IMR-90 (cell line): ENCODE measurements around the gene DAZL. TPM values are rescaled to one million over a fixed set of nuclear protein-coding genes. Genes with fewer than 3 reads are reported as not detected.

Source experiments
- ATAC-seq: fragments of 200-7000 bp; cut with Tn5 transposase; 2 replicates; pipeline ENCODE4 v1.9.1; 2020; ENCODE audit warnings: low read depth, mild to moderate bottlenecking, moderate library complexity
- BruUV-seq: library from RNA; stranded (reverse); fragments of 400-500 nt; replicated peaks from 2 replicates; lab custom pipeline; 2021; lab: Mats Ljungman, UMichigan
- CTCF ChIA-PET: fragments of 300-600 bp; formaldehyde crosslinking; extraction: SDS; loops from one replicate; lab custom pipeline; 2021; ENCODE audit warnings: antibody characterized with exemption; lab: Yijun Ruan, JAX
- POLR2A ChIA-PET: fragments of 300-600 bp; sonication (Branson Sonifier 250); formaldehyde crosslinking; loops from one replicate; lab custom pipeline; 2022; ENCODE audit warnings: antibody characterized with exemption; ENCODE audit not compliant: unreplicated experiment; lab: Charles Lee
- DNase-seq: peaks from one replicate; pipeline ENCODE4 v3.0.0; 2013
- H2AFZ ChIP-seq: replicated peaks from 2 replicates; pipeline ENCODE3; 2013; ENCODE audit warnings: low read length, mild to moderate bottlenecking; ENCODE audit not compliant: poor library complexity
- H2AK5ac ChIP-seq: 2 replicates; pipeline ENCODE4 v1.6.1; 2013; ENCODE audit warnings: low read depth, low read length, inconsistent platforms
- H2AK9ac ChIP-seq: replicated peaks from 2 replicates; pipeline ENCODE3; 2013; ENCODE audit warnings: mild to moderate bottlenecking, low read depth, low read length, moderate library complexity; ENCODE audit not compliant: poor library complexity
- H2BK120ac ChIP-seq: 2 replicates; pipeline ENCODE4 v1.6.1; 2013; ENCODE audit warnings: low read depth, low read length, inconsistent platforms
- H2BK15ac ChIP-seq: 3 replicates; pipeline ENCODE4 v1.6.1; 2013; ENCODE audit warnings: low read depth, low read length, inconsistent platforms
- H2BK20ac ChIP-seq: 2 replicates; pipeline ENCODE4 v1.6.1; 2013; ENCODE audit warnings: low read depth, mild to moderate bottlenecking, inconsistent platforms, low read length, moderate library complexity
- H2BK5ac ChIP-seq: 2 replicates; pipeline ENCODE4 v1.6.1; 2013; ENCODE audit warnings: mild to moderate bottlenecking, low read depth, low read length, inconsistent platforms; ENCODE audit not compliant: poor library complexity, severe bottlenecking
- H3K14ac ChIP-seq: replicated peaks from 2 replicates; pipeline ENCODE4 v1.6.1; 2013; ENCODE audit warnings: low read depth, low read length, inconsistent platforms
- H3K18ac ChIP-seq: 2 replicates; pipeline ENCODE4 v1.6.1; 2013; ENCODE audit warnings: low read depth, low read length, control low read depth
- H3K23ac ChIP-seq: 2 replicates; pipeline ENCODE4 v1.6.1; 2013; ENCODE audit warnings: low read depth, low read length, inconsistent platforms
- H3K27ac ChIP-seq: 2 replicates; pipeline ENCODE4 v1.5.1; 2013; ENCODE audit warnings: mild to moderate bottlenecking, control low read depth, low read length; ENCODE audit not compliant: insufficient read depth
- H3K27me3 ChIP-seq: 2 replicates; pipeline ENCODE4 v1.6.1; 2013; ENCODE audit warnings: low read length; ENCODE audit not compliant: control insufficient read depth, insufficient read depth
- H3K36me3 ChIP-seq: 2 replicates; pipeline ENCODE4 v1.6.1; 2013; ENCODE audit warnings: low read length, mixed read lengths; ENCODE audit not compliant: control insufficient read depth, insufficient read depth
- H3K4ac ChIP-seq: 2 replicates; pipeline ENCODE4 v1.6.1; 2013; ENCODE audit warnings: low read depth, low read length, inconsistent platforms
- H3K4me1 ChIP-seq: 2 replicates; pipeline ENCODE4 v1.6.1; 2013; ENCODE audit warnings: low read length, mixed read lengths; ENCODE audit not compliant: control insufficient read depth, insufficient read depth
- H3K4me2 ChIP-seq: 2 replicates; pipeline ENCODE4 v1.6.1; 2013; ENCODE audit warnings: low read depth, mild to moderate bottlenecking, control low read depth, low read length, moderate library complexity
- H3K4me3 ChIP-seq: 2 replicates; pipeline ENCODE4 v1.5.1; 2013; ENCODE audit warnings: low read depth, mild to moderate bottlenecking, control low read depth, low read length, moderate library complexity; ENCODE audit not compliant: insufficient read depth
- H3K56ac ChIP-seq: 2 replicates; pipeline ENCODE4 v1.6.1; 2013; ENCODE audit warnings: low read length, inconsistent platforms; ENCODE audit not compliant: insufficient read depth; ENCODE audit errors: extremely low read depth
- H3K79me1 ChIP-seq, 2 experiments: 2 replicates each; pipeline ENCODE4 v1.6.1; 2013; ENCODE audit warnings: low read length in 2 of 2, inconsistent platforms in 1 of 2, low read depth in 1 of 2
- H3K9ac ChIP-seq: 2 replicates; pipeline ENCODE4 v1.6.1; 2013; ENCODE audit warnings: low read depth, low read length, control low read depth
- H3K9me1 ChIP-seq: 2 replicates; pipeline ENCODE4 v1.6.1; 2013; ENCODE audit warnings: low read length, inconsistent platforms; ENCODE audit not compliant: insufficient read depth
- H3K9me3 ChIP-seq: 2 replicates; pipeline ENCODE4 v1.6.1; 2013; ENCODE audit warnings: low read length; ENCODE audit not compliant: control insufficient read depth, insufficient read depth
- H4K20me1 ChIP-seq: 2 replicates; pipeline ENCODE4 v1.6.1; 2013; ENCODE audit warnings: low read length, inconsistent platforms; ENCODE audit not compliant: insufficient read depth
- H4K5ac ChIP-seq: 2 replicates; pipeline ENCODE4 v1.6.1; 2013; ENCODE audit warnings: mild to moderate bottlenecking, low read depth, low read length, control low read depth
- H4K8ac ChIP-seq, 2 experiments: 2 replicates each; pipeline ENCODE4 v1.6.1; 2013; ENCODE audit warnings: low read depth in 2 of 2, low read length in 2 of 2, control low read depth in 1 of 2, inconsistent platforms in 1 of 2
- H4K91ac ChIP-seq: 2 replicates; pipeline ENCODE4 v1.6.1; 2013; ENCODE audit warnings: low read depth, low read length, inconsistent platforms; ENCODE audit not compliant: insufficient read depth
- CEBPB ChIP-seq: IDR thresholded peaks from 2 replicates; pipeline ENCODE4 v1.6.1; 2012; ENCODE audit warnings: low read depth, low read length, improper control_type of control experiment
- RAD21 ChIP-seq: IDR thresholded peaks from 2 replicates; pipeline ENCODE4 v1.6.1; 2012; ENCODE audit warnings: low read length, improper control_type of control experiment
- WGBS, 2 experiments: methylation state at CpG; one replicate each; pipeline versions ENCODE4 v1.1.5 to v1.1.7; 2013; ENCODE audit warnings: missing lambda C conversion rate in 2 of 2; ENCODE audit not compliant: insufficient read length in 1 of 2; ENCODE audit errors: extremely low coverage in 2 of 2; 5-methylcytosine and 5-hydroxymethylcytosine counted together
- dilution Hi-C: fragments of 300-500 bp; cut with HindIII; formaldehyde crosslinking; loops from one replicate; pipeline ENCODE4 v1.14.3; 2018; ENCODE audit warnings: low sequenced_read_pairs; ENCODE audit not compliant: unreplicated experiment
- in situ Hi-C: fragments of 300-500 bp; cut with MboI; formaldehyde crosslinking; loops from 3 replicates; pipeline ENCODE4 v1.14.3; 2019; ENCODE audit warnings: low sequenced_read_pairs, inconsistent platforms, mixed read lengths
- intact Hi-C: fragments of 100-400 bp; cut with micrococcal nuclease; formaldehyde crosslinking; loops from 2 replicates; pipeline ENCODE4 v1.10.0; 2022
- polyA plus RNA-seq, 3 experiments: library from polyadenylated mRNA; depleted of rRNA; stranded (reverse); fragments of >200 nt; gene quantifications; 2 replicates each; pipeline ENCODE4 v1.2.3, GENCODE V29; 2012; ENCODE audit warnings: low replicate concordance in 1 of 3
- total RNA-seq: library from RNA; depleted of rRNA; stranded (reverse); fragments of >200 nt; gene quantifications from 2 replicates; pipeline ENCODE4 v1.2.3, GENCODE V29; 2012

The DAZL gene
- total and polyA plus RNA-seq, 2 of the 4 experiments (the other 2 are of a cell fraction): not detected

- intact Hi-C loops: no loop called here
- ATAC-seq (no peak), DNase-seq (no peak)
- no peak overlapping the region for H2AK9ac ChIP-seq
- no peak overlapping the region for H3K18ac ChIP-seq
- H2BK5ac ChIP-seq: no peak overlapping the region
- ChIA-PET POLR2A (no interaction called here), CTCF (no interaction called here)
- no peak overlapping the region for H2AFZ ChIP-seq
- H4K20me1 ChIP-seq: no peaks in the 10 kb centered on the region
- in situ Hi-C loops: no loop called here
- H2BK15ac ChIP-seq: no peak overlapping the region
- no TSS peak for BruUV-seq
- no peaks in the 10 kb centered on the region for H3K4me1 ChIP-seq
- H2BK20ac ChIP-seq: no peak overlapping the region
- no peak overlapping the region for H3K9ac ChIP-seq
- H3K79me1 ChIP-seq: no peaks in the 10 kb centered on the region
- no peak overlapping the region for H3K27ac ChIP-seq
- no CpG with 5 or more reads among the region's 6 CpGs for WGBS, 2 experiments
- no peaks in the 10 kb centered on the region for H3K9me1 ChIP-seq
- H3K27me3 ChIP-seq: no peaks in the 10 kb centered on the region; the same call in 1 of the 2 replicates
- H4K91ac ChIP-seq: no peak overlapping the region
- no peak overlapping the region for H4K5ac ChIP-seq
- no peak overlapping the region for H3K4ac ChIP-seq
- H3K23ac ChIP-seq: no peak overlapping the region
- no peak overlapping the region for H3K4me2 ChIP-seq
- H4K8ac ChIP-seq: no peak overlapping the region
- no peak overlapping the region for H3K14ac ChIP-seq
- no peak for TF ChIP-seq CEBPB
- no peak for TF ChIP-seq RAD21
- H2AK5ac ChIP-seq: no peak overlapping the region
- no peak overlapping the region for H3K4me3 ChIP-seq
- no peaks in the 10 kb centered on the region for H3K36me3 ChIP-seq
- dilution Hi-C loops: no loop called here
- no peak overlapping the region for H3K56ac ChIP-seq
- H3K9me3 ChIP-seq: no peaks in the 10 kb centered on the region
- no peak overlapping the region for H2BK120ac ChIP-seq
Observed at GRCh38 chr3:16589867-16590624, 15.2 kb downstream of the DAZL start.
